ENCODE data around the gene MRPL34. TPM values are rescaled to one million over a fixed set of nuclear protein-coding genes. Genes with fewer than 3 reads are reported as not detected.
A peak's percentile ranks its signal among the peaks of the same experiment; 100 is the strongest.

Gene MRPL34
- total and polyA plus RNA-seq, 9 of the 15 experiments (the other 6 are each of a cell fraction or from before 2014, with no cell fraction given) = 11.5 to 256 (median 72.5) TPM

GRCh38 chr19:17260842-17261325 lies 44.8 kb upstream of the MRPL34 start (continued):
- no peak for TF ChIP-seq ATF3 (IDR thresholded peaks at IDR 0.05)
- no peak for TF ChIP-seq ATF3 (CRISPR knock-in tag; conservative IDR thresholded peaks at IDR 0.05)
- TF ChIP-seq SMAD3 (CRISPR knock-in tag; conservative IDR thresholded peaks at IDR 0.05) = 0 out of 2 replicates have a peak, but pooled peaks have one; percentile 9
- TF ChIP-seq CHD7 (IDR thresholded peaks at IDR 0.05; ENCODE audit: low read depth, low read length) = no peak
- TF ChIP-seq ZNF12 (CRISPR knock-in tag; IDR thresholded peaks at IDR 0.05) = no peak
- TF ChIP-seq ZBTB9 (CRISPR knock-in tag; IDR thresholded peaks at IDR 0.05) = no peak
- no peak for TF ChIP-seq ELK1 (CRISPR knock-in tag; IDR thresholded peaks at IDR 0.05)
- no peak for TF ChIP-seq ARID3B (CRISPR knock-in tag; IDR thresholded peaks at IDR 0.05; ENCODE audit: borderline replicate concordance)
- TF ChIP-seq HOMEZ (CRISPR knock-in tag; IDR thresholded peaks at IDR 0.05) = no peak

All from K562 (cell line).